Measurements from ENCODE around the gene UNC80.

The UNC80 gene

DNA sequence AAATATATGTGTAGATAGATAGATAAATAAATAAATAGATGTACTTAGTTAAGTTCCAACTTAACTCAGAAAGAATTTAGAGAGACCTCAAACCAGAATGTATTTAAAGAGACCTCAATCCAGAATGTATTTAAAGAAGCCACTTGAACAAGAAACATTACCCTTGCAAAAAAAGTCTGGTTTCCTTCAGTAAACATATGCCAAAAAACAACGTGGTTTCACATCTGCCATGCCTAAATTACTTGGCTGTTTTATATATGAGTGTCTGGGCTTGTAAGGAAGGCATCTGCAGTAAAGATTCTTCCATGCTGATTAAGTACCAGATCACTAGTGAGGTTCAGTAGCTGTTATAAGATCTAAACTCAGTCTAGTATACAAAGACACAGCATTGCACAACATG, 201.7 kb downstream of the UNC80 start:
- no peak for DNase-seq

DNA sequence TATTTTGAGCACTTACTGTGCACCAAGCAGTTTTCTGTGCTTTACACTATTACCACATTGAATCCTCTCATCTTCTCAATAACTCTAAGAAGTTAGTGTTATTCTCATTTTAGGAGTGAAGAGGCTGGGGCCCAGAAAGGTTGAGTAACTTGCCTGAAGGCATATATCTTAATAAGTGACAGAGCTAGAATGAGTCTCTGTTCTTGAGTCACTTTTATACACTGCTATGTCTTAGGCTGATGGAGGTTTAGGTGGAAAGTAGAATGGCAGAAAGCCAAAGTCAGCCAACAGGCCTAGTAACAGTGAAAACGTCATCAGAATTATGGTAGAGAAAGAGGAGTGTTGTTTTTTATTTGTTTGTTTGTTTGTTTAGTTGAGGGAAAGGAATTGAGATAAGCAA, 202.9 kb downstream of the UNC80 start:
- DNase-seq: no peak

DNA sequence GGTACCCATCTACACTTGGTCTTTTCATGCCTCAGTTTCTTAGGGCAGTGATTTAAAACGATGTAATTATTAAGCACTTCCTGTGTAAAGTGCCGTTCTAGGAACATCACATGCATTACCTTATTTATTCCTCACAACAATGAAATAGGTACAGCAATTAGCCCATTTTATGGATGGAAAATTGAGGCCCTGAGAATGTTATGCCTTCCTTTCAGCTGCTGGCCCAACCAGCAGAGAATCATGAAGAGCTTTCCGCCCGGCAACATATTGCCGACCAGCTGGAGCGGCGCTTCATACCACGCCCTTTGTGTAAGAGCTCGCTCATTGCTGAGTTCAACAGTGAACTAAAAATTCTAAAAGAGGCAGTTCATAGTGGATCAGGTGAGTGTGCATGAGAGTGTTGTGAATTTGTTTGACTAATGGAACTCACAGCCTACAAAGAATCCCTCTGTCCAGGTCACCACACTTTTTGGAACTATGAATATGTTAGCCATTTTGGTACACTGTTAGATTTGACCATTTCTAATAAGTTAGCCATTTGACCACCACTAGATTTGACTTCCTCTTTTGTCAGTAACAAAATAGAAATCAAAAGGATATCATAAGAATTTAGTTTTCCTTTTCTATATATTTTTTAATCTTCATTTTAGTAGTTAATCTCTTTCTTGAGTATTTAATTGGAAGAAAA, 205.2 kb downstream of the UNC80 start:
- DNase-seq: no peak

DNA sequence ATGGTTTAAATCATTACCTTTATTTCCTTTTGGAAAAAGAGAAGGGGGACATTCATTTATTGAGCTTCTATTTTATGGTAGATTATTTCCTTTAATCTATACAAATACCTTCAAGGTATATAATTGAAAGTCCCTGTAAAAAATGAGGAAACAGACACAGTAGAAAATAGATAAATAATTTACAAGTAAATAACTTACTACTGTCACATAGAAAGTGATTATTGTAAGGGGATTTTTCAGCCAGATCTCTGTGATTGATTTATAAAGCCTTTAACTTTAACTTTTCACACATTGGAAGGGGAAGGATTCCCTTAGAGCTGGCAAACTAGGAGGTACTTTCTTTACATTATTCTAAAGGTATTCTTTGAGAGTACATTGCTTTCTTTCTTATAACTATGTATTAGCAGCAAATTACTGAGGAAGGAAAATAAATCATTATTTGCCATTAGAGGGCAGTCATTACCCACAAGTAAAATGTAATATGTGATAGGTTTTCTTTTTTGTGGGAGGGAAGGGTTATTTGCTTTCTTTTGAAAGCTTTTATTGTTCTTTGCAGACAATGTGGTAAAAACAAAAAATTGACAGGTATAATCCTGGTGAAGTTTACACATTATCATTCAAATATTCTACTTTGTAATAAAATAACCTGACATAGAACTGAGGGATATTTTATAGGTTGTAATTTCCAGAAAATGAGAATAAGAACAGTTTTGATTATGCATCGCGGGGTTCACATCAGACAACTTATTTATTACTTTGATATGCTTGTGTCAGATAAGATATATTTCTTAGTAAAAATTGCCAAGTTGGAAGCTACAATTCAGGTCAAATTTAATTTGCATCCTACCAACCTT, 206.0 kb downstream of the UNC80 start:
- DNase-seq: no peak

DNA sequence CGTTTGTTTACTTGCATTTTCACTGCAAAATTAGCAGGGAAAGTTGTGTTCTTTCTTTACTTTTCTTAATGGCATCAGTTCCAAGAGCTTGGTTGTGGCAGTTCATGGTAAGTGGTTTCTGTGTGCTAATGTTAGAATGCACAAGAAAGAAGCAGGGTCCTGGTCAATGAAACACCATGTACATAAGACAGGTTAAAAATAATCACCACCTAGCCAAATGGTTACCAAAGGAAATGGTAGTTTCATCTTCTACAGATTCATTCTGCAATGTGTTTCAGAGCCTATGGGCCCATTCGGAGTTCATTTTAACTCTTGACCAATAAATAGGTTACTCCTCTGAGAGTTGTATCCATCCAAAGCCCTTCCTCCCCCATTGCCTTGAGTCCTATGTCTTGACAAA, 212.7 kb downstream of the UNC80 start:
- no peak for DNase-seq

DNA sequence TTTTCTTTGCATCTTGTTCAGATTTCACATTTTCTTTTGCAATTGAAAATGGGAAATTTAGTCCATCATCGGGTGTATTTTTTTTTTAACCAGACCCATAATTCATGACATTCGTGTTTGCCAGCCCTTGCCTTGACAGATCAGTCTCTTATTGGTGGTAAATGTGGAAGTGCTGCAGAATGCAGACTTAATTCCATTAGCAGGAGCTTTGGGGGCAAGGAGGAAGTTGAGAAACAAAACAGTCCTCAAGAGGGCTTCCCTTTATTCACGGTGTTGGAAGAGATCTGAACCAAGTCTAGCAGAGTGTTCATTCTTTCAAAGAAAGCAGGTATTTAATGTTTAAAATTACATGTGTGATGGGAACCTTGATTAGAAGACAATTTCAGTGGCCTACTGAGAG, 214.2 kb downstream of the UNC80 start:
- DNase-seq: no peak

DNA sequence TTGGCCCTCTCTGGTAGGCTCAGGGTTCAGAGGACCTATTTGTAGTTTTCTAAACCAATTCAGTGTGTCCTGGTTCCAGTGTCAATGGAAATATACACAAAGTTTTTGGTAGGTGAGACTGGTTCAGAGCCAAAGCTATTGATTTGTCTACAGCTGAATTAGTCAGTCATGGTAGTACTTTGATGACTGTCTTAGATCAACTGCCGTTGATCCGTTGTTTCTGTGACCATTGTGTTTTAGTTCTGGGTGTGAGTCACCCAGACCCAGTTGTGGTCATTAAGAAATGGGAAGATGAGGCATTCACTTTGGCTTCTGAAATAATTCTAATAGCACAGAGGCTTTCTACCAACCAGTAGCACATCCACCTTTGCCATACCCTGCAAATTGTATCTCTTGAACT, 214.8 kb downstream of the UNC80 start:
- DNase-seq: no peak

DNA sequence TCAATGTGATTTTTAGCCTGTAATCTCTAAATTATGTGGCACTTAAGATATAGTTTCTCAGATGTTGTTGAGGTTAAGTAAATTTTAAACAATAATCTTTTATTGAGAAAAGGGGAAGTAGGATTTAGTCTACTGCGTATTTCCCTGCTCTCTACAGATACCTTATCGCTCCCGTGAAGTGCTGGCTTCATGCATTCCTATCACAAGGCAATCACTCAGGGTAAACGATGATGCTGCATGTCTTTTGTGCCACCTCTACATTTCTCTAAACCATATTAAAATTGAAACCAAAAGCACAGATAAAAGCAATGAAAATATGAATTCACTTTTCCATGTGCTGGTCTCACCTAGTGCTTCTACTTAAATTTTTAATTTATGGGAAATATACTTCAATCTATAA, 216.4 kb downstream of the UNC80 start:
- no peak for DNase-seq

DNA sequence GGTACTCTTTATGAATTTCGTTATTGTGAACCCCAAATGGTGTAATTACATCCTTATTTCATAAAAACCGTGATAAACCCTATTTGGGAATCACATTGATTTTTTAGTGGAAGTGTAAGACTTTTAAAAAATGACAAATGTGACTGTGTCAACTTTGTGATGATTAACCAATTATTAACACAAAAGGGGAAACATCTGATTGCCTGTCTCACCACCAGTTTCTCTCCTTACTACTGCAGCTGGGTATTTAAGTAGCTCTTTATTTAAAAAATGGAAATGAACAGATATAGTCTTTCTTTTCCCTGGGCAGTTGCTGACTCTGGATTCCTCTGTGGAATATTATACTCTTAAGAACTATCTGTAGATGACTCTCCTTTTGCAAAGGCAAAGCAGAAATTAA, 219.2 kb downstream of the UNC80 start:
- DNase-seq: no peak

DNA sequence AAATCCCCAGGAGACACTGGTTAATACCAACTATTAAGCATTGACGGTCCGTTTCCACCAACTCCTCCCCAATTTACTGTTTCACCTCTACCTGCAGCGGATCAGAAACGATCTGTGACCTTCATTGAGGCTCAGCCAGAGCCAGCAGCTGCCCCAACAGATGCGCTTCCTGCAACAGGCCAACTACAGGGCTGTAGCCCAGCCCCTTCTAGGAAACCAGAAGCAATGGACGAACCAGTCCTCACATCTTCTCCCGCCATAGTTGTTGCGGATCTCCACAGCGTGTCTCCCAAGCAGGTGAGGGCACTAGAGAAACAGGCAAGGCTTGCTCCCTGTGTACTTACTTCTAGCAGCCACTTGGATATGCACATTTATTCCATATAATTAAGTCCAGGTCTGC, 222.3 kb downstream of the UNC80 start:
- DNase-seq: no peak

DNA sequence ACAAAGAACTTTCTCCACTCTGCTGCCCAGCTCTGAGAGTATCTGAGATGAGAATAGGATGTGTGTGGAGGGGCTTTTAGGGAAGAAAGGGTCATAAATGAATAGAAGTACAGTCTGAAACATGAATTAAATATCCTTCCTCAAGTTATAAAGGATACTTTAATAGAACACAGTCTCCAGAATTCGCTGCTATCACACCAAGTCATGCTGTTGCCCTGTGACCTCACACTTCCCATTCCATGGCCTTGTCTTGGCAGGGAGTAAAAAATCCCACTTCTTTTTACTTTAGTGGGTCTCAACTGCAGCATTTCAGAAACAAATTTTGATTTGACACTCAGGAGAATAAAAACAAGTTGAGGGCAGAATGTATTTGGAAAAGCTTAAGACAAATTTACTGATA, 227.0 kb downstream of the UNC80 start:
- no peak for DNase-seq

DNA sequence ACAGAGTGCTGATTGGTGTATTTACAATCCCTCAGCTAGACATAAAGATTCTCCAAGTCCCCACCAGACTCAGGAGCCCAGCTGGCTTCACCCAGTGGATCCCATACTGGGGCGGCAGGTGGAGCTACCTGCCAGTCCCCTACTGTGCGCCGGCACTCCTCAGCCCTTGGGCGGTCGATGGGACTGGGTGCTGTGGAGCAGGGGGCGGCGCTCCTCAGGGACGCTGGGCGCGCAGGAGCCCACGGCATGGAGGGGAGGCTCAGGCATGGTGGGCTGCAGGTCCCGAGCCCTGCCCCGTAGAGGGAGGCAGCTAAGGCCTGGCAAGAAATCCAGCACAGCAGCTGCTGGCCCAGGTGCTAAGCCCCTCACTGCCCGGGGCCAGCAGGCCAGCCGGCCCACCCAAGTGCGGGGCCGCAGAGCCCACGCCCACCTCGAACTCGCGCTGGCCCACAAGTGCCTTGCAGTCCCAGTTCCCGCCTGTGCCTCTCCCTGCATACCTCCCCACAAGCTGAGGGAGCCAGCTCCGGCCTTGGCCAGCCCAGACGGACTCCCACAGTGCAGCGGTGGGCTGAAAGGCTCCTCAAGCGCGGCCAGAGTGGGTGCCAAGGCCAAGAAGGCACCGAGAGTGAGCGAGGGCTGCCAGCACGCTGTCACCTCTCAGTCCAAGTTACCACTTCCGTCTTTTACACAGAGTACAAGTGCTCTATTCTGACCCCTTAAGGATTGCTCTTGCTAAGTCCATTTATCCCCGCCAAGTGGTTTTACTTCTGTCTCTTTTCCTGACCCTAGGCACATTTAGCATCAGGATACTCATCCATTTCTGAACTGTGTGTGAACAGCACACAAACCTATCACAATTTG, 229.1 kb downstream of the UNC80 start:
- no peak for DNase-seq

DNA sequence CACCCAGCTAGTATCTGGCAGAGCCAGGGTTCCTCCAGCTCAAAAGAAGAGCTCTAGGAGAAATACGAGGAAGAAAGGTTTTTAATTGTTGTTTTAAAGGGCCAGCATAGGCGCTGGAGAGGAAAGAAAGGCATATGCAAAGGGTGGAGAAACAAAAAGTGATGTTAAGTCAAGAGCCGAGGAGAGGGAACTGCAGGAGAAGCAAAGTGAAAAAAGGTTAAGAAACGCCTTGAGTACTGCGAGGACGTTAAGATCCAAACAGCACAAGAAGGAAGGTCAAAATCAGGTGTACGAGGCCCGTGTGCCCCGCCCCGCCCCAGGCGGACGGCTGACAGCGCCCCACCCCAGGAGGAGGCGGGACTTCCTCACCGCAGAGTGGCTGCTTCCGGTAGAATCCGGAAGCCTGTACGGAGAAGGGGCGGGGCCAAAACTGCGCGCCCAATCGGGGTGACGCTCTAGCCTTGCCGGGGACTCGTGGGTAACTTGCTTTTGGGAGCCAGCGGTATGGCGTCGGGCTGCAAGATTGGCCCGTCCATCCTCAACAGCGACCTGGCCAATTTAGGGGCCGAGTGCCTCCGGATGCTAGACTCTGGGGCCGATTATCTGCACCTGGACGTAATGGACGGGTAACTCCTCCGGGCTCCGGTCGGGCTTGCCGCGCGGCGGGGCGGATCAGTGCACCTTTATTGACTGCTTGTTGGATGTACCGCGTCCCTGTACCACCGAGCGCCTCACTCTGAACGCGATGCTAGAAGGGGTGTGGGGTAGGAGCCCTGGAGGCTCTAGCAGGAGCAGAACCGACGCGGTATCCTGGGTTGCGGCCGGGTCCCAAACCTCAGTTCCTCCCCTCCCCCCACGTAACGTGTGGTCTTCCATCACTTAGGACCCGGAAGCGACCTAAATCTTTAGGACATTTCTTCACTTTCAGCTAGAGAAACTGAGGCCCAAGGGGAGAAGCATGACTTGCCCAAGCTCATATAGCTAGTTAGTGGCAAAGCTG, 230.8 kb downstream of the UNC80 start, which contains the start of gene RPE:
Gene RPE (plus strand): TSS at position 481 of the 1,000 bp plus-strand sequence. CDS start 24 bp downstream, at position 505.
- DNase-seq: peak; percentile 96

DNA sequence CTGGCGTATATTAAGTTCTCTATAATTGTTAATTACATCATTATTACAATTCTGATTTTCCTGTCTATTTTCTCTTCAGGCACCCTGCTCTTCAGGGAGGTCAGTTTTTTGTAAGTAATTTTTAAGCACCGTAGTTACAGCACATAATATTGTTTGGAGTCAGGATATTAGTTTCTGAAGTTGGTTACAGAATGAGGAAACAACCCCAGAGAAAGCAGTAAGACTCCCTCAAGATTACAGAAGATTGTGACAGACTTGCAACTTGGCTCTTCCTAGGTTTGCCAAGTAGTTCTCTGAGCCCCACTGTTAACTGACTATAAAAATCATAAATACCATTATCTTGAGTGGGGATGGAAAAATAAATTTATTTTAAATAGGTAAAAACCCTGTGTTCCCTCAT, 231.7 kb downstream of the UNC80 start:
- DNase-seq: no peak

DNA sequence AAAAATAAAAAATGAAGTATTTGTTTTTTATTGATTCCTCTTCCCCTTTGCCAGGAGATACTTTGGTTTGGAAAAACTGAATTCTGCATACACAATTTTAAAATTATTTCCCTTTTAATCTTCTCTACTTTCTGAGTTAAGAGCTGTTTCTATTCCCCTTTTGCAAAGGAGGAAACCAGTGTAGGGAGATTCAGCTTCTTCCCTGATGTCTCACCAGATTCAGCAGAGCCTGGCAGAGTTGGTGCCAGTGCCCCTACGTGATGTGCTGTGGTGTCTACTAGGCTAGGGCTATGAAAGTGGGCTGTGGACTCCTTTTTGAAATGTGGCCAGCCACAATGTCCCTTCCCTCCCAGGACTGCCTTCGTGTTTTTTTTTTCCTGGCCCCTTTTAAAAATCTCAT, 233.2 kb downstream of the UNC80 start:
- no peak for DNase-seq

DNA sequence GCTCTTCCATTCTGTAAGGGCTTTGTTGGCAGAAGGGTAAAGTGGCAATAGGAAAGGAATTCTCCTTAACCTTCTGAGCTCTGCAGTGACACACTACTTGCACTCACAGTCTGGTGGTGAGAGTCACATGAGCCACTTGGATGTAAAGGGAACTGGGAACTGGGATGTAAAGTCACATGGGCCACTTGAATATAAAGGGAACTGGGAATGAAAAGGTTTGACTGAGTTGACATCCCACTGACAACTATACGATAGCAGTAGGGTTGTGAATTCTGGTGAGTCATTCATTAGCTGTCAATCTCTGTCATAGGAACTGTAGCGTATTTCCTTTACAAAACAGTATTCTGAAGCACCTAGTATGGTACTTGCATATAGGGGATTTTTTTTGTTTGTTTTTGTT, 236.3 kb downstream of the UNC80 start:
- no peak for DNase-seq

DNA sequence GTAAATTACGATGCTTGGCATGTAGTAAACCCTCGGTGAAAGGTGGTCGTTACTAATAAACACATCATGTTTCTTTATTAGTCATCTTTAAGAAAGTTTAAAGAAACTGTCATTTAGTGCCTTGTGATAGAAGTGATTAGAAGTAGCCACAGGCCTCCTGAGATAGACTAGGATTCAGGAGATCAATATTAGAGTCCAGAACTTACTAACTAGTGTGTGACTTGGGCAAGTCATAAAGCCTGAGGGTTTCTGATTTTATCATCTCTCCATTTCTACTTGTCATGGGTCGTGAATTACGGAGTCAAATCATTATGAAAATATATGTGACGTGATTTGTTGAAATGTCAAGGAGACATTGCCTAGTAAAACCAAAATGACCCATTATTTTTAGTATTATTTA, 237.5 kb downstream of the UNC80 start:
- no peak for DNase-seq

DNA sequence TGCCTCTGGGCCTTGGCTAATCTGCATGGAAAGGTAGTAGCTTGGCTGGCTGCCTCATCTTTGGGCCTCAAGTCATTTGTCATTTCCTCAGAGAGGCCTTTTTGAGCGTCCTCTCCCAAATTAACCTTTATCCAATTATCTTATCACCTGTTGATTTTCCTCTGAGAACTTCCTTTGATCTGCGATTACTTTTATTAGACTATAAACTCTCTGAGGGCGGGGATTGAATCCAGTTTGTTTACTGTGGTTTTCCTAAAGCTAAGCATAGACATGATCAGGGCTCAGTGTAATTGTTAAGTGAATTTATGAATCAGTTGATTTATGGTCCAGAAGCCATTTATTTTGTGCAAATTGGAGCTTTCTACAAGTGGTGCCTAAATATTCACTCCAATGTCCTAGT, 238.3 kb downstream of the UNC80 start:
- no peak for DNase-seq

DNA sequence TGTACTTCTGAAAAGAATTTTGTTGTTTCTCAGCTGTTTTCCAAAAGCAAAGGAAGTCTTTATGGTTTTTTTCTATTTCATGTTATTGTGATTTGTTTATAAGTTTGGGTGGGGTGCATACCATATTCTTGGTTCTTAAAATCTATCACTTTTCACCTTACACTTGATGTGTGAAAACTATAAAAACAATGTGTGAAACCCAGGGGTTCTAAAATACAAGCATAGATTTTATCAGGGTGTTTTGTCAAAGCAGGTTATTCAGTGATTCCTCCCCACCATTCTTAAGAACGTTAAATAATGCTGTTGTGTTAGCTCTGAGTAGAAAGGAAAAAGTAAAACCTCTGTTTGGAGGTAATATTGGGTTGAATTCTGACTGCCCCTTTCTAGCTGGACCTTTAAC, 248.5 kb downstream of the UNC80 start:
- no peak for DNase-seq

DNA sequence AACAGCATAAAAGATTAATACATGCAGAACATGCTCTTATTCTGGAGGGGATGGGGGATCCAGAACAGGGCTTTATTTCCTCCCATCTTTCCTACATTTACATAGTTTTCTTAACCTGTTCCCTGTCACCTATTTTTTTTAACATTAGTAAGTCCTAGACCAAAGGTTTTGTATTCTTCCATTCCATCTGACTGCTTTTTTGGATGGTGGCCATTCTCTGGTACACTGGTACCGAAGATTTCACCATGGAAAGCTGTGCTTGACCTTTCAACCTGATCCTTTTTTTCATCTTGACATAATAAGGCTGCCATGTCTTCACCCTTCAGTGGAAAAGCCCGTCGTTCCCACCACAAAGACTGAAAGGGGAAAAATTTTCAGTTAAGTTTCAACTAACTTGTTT, 251.2 kb downstream of the UNC80 start:
- DNase-seq: no peak

DNA sequence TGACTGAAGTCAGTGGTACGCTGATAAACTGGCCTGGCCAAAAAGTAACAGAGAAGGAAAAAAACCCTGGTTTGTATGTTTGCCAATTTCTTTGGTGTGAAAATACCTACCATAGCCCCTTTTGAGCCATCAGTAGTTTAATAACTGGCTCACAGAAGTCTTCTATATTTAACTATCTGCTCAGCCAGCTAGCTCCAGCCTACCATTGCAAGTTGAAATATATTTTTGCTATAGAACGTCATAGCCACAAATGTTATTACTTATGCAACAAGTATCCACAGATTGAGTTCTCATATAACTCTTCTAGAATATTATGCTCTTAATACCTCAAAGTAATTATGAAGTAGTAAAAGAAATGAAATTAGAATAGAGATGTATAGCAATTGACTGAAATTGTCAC, 256.0 kb downstream of the UNC80 start:
- DNase-seq: no peak

DNA sequence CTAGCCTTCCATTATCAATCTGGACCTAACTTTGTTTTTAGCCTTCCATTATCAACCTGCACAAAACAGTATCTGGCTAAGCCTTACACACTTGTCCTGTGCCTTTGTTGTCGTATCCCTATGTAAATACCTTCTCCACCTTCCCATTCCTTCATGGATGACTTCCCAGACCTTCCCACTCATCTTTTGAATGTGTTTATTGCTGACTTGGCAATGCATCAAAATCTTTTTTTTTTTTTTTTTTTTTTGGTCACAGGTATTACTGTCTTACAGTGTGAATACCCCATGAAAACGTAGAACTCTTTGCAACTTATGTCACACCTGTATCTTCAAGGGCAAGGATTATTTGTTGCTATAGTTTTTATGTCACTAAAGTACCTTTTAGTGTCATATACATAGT, 256.5 kb downstream of the UNC80 start:
- no peak for DNase-seq

All from stimulated activated CD4-positive, alpha-beta T cell treated with anti-CD3 and anti-CD28 coated beads, Interleukin-1b, Interleukin-23, amount 100 ng/mL, for 48 hours (primary cell).